Activated CD4-positive, CD25-positive, alpha-beta regulatory T cell treated with anti-CD3 and anti-CD28 coated beads, Interleukin-2, amount 50 U/mL, for 16 hours (primary cell): ENCODE data around the gene DNAH14.
"Not testable (repeated sequence)": the region's sequence is repeated elsewhere in the genome, so short reads cannot be mapped to it uniquely, and the experiment has no call there.

Experiments
- DNase-seq: peaks from one replicate; pipeline ENCODE4 v3.0.0-alpha.2; 2020; ENCODE audit warnings: low read depth, low spot score

DNAH14 gene

GRCh38 chr1:225253784-225254183 is 324.3 kb downstream of the DNAH14 start:
- DNase-seq: no peak

GRCh38 chr1:225254676-225255075 is 325.2 kb downstream of the DNAH14 start:
- DNase-seq: no peak

GRCh38 chr1:225257081-225257480 is 327.6 kb downstream of the DNAH14 start:
- DNase-seq: no peak

- no peak for DNase-seq
These were observed 329.3 kb downstream of the DNAH14 start for GRCh38 chr1:225258811-225259210.

- DNase-seq: no peak
These were observed 330.1 kb downstream of the DNAH14 start for GRCh38 chr1:225259542-225259941.

- DNase-seq: no peak
These were observed 330.8 kb downstream of the DNAH14 start for GRCh38 chr1:225260319-225260718.

GRCh38 chr1:225277445-225277844 is 348.0 kb downstream of the DNAH14 start:
- DNase-seq: no peak

GRCh38 chr1:225280563-225280962 is 351.1 kb downstream of the DNAH14 start:
- DNase-seq: no peak

- no peak for DNase-seq
These were observed 360.8 kb downstream of the DNAH14 start for GRCh38 chr1:225290244-225290643.

- DNase-seq: no peak
These were observed 370.1 kb downstream of the DNAH14 start for GRCh38 chr1:225299624-225300023.

- no peak for DNase-seq
These were observed 370.9 kb downstream of the DNAH14 start for GRCh38 chr1:225300381-225300780.

- no peak for DNase-seq
These were observed 375.5 kb downstream of the DNAH14 start for GRCh38 chr1:225304996-225305395.

- not testable (repeated sequence) for DNase-seq
These were observed 381.1 kb downstream of the DNAH14 start for GRCh38 chr1:225310544-225310943.

GRCh38 chr1:225318706-225319575 is 389.5 kb downstream of the DNAH14 start:
- DNase-seq: no peak

- DNase-seq: no peak
These were observed 390.4 kb downstream of the DNAH14 start for GRCh38 chr1:225319871-225320270.

- no peak for DNase-seq
These were observed 392.3 kb downstream of the DNAH14 start for GRCh38 chr1:225321784-225322183.

GRCh38 chr1:225329041-225329440 is 399.6 kb downstream of the DNAH14 start:
- DNase-seq: no peak

GRCh38 chr1:225329996-225330395 is 400.5 kb downstream of the DNAH14 start:
- not testable (repeated sequence) for DNase-seq

- no peak for DNase-seq
These were observed 403.2 kb downstream of the DNAH14 start for GRCh38 chr1:225332686-225333085.

- not testable (repeated sequence) for DNase-seq
These were observed 405.8 kb downstream of the DNAH14 start for GRCh38 chr1:225335098-225335778.

GRCh38 chr1:225338545-225338944 is 409.1 kb downstream of the DNAH14 start:
- no peak for DNase-seq

- DNase-seq: no peak
These were observed 412.2 kb downstream of the DNAH14 start for GRCh38 chr1:225341642-225342041.

- no peak for DNase-seq
These were observed 413.2 kb downstream of the DNAH14 start for GRCh38 chr1:225342695-225343094.
